Measurements from ENCODE around the gene ARFGEF3. TPM values are rescaled to one million over a fixed set of nuclear protein-coding genes. Genes with fewer than 3 reads are reported as not detected.

ARFGEF3 gene
- total and polyA plus RNA-seq, 4 donors: 0.06 to 0.33 (median 0.16) TPM

DNA sequence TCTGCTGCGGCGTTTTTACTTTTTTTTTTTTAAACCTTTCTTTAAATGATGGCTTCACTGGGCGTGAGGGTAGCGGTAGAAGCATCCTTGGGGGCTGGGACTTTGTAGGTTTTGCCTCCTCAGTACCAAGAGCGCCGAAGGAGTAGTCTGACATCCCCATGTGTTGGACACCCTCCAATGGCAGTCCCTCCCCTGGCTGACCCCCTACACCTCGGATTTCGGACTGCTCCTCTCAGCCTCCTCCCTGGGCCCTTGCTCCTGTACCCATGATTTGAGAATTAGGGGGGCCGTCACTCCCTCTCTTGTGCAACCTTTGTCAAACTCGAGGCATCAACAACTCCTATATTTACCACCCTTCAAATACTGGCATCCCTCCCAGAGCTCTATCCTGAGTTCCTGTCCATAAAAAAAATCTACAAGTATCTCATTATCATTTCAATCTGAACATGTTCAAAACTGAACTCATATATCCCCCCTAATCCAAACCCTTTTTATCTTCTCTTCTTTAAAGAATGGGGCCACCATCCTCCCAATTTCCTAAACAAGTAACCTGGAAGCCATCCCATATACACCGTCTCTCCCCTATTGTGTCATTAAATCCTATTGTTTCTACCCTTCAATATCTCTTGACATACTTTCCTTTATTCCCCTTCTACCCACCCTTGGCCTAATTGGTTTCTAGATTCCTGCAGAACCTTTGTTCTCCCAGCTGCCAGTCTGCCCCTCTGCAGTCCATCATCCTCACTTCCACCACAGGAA is 1.2 kb upstream of the ARFGEF3 start:
- no peak overlapping the region for H3K4me3 ChIP-seq (ENCODE audit: low read depth in 1 of 3, low read length in 3 of 3)
- 75% methylated on average over 11 of the region's 11 CpGs for WGBS
- no peak for TF ChIP-seq FOXA2 (IDR thresholded peaks at IDR 0.05)
- DNase-seq (ENCODE audit: low spot score): no peak
- H3K27me3 ChIP-seq (ENCODE audit: control insufficient read depth in 4 of 4, insufficient read depth in 4 of 4, low read length in 3 of 4): peaks cover 2 to 13% (median 4%) of the 10 kb centered on the region in 4 donors
- no peak overlapping the region for H3K9ac ChIP-seq (ENCODE audit: low read depth in 1 of 2, low read length in 2 of 2)
- H3K4me1 ChIP-seq (ENCODE audit: control insufficient read depth in 4 of 4, insufficient read depth in 4 of 4, low read length in 3 of 4): peaks cover 4 to 15% (median 11%) of the 10 kb centered on the region in 4 donors
- H3K27ac ChIP-seq (ENCODE audit: low read depth in 1 of 2, low read length in 2 of 2): no peak overlapping the region
- no peaks in the 10 kb centered on the region for H3K9me3 ChIP-seq (ENCODE audit: control insufficient read depth in 4 of 4, low read length in 3 of 4)
- no peaks in the 10 kb centered on the region for H3K36me3 ChIP-seq (ENCODE audit: control insufficient read depth in 4 of 4, insufficient read depth in 3 of 4, low read depth in 1 of 4, low read length in 3 of 4)

DNA sequence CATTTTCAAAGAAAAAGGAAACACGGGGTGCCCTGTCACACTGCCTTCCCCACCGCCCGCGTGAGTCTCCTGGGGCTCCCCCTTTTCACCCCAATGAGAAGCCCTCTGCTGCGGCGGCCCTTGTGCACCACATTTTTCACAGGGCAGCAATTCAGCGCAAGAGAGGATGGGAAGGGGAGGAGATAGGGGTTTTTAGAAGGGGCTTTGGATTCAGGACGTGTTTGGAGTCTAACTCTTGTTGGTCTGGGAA is 726 bp upstream of the ARFGEF3 start:
- H3K36me3 ChIP-seq (ENCODE audit: control insufficient read depth in 4 of 4, insufficient read depth in 3 of 4, low read depth in 1 of 4, low read length in 3 of 4): no peaks in the 10 kb centered on the region
- TF ChIP-seq EGR1 (IDR thresholded peaks at IDR 0.05; ENCODE audit: low read depth in 2 of 2) (no peak), RXRA (IDR thresholded peaks at IDR 0.05) (no peak), HNF4G (IDR thresholded peaks at IDR 0.05) (no peak), TAF1 (conservative IDR thresholded peaks at IDR 0.05) (no peak), HNF4A (conservative IDR thresholded peaks at IDR 0.05) (no peak), NR2F2 (IDR thresholded peaks at IDR 0.05) (no peak), FOXA1 (IDR thresholded peaks at IDR 0.05) (no peak), JUND (IDR thresholded peaks at IDR 0.05) (no peak), YY1 (IDR thresholded peaks at IDR 0.05) (no peak), GABPA (IDR thresholded peaks at IDR 0.05 in 1 of 2, conservative IDR thresholded peaks at IDR 0.05 in 1 of 2) (no peak), SP1 (IDR thresholded peaks at IDR 0.05) (no peak)
- TF ChIP-seq, protein P1, sequence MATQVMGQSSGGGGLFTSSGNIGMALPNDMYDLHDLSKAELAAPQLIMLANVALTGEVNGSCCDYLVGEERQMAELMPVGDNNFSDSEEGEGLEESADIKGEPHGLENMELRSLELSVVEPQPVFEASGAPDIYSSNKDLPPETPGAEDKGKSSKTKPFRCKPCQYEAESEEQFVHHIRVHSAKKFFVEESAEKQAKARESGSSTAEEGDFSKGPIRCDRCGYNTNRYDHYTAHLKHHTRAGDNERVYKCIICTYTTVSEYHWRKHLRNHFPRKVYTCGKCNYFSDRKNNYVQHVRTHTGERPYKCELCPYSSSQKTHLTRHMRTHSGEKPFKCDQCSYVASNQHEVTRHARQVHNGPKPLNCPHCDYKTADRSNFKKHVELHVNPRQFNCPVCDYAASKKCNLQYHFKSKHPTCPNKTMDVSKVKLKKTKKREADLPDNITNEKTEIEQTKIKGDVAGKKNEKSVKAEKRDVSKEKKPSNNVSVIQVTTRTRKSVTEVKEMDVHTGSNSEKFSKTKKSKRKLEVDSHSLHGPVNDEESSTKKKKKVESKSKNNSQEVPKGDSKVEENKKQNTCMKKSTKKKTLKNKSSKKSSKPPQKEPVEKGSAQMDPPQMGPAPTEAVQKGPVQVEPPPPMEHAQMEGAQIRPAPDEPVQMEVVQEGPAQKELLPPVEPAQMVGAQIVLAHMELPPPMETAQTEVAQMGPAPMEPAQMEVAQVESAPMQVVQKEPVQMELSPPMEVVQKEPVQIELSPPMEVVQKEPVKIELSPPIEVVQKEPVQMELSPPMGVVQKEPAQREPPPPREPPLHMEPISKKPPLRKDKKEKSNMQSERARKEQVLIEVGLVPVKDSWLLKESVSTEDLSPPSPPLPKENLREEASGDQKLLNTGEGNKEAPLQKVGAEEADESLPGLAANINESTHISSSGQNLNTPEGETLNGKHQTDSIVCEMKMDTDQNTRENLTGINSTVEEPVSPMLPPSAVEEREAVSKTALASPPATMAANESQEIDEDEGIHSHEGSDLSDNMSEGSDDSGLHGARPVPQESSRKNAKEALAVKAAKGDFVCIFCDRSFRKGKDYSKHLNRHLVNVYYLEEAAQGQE (IDR thresholded peaks at IDR 0.05): no peak
- TF ChIP-seq, protein P2, sequence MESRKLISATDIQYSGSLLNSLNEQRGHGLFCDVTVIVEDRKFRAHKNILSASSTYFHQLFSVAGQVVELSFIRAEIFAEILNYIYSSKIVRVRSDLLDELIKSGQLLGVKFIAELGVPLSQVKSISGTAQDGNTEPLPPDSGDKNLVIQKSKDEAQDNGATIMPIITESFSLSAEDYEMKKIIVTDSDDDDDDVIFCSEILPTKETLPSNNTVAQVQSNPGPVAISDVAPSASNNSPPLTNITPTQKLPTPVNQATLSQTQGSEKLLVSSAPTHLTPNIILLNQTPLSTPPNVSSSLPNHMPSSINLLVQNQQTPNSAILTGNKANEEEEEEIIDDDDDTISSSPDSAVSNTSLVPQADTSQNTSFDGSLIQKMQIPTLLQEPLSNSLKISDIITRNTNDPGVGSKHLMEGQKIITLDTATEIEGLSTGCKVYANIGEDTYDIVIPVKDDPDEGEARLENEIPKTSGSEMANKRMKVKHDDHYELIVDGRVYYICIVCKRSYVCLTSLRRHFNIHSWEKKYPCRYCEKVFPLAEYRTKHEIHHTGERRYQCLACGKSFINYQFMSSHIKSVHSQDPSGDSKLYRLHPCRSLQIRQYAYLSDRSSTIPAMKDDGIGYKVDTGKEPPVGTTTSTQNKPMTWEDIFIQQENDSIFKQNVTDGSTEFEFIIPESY (IDR thresholded peaks at IDR 0.05): no peak
- TF ChIP-seq, protein P3, sequence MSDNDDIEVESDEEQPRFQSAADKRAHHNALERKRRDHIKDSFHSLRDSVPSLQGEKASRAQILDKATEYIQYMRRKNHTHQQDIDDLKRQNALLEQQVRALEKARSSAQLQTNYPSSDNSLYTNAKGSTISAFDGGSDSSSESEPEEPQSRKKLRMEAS (IDR thresholded peaks at IDR 0.05): no peak
- TF ChIP-seq, protein P4, sequence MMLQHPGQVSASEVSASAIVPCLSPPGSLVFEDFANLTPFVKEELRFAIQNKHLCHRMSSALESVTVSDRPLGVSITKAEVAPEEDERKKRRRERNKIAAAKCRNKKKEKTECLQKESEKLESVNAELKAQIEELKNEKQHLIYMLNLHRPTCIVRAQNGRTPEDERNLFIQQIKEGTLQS (IDR thresholded peaks at IDR 0.05): no peak
- TF ChIP-seq, protein P5, sequence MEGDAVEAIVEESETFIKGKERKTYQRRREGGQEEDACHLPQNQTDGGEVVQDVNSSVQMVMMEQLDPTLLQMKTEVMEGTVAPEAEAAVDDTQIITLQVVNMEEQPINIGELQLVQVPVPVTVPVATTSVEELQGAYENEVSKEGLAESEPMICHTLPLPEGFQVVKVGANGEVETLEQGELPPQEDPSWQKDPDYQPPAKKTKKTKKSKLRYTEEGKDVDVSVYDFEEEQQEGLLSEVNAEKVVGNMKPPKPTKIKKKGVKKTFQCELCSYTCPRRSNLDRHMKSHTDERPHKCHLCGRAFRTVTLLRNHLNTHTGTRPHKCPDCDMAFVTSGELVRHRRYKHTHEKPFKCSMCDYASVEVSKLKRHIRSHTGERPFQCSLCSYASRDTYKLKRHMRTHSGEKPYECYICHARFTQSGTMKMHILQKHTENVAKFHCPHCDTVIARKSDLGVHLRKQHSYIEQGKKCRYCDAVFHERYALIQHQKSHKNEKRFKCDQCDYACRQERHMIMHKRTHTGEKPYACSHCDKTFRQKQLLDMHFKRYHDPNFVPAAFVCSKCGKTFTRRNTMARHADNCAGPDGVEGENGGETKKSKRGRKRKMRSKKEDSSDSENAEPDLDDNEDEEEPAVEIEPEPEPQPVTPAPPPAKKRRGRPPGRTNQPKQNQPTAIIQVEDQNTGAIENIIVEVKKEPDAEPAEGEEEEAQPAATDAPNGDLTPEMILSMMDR (IDR thresholded peaks at IDR 0.05; ENCODE audit: low read depth, low read length, missing input control): no peak
- H3K9me3 ChIP-seq (ENCODE audit: control insufficient read depth in 4 of 4, low read length in 3 of 4): no peaks in the 10 kb centered on the region
- no peak overlapping the region for H3K9ac ChIP-seq (ENCODE audit: low read depth in 1 of 2, low read length in 2 of 2)
- WGBS: 24% methylated on average over 8 of the region's 8 CpGs
- no peak for DNase-seq (ENCODE audit: low spot score)
- H3K27me3 ChIP-seq (ENCODE audit: control insufficient read depth in 4 of 4, insufficient read depth in 4 of 4, low read length in 3 of 4): peaks cover 2 to 13% (median 4%) of the 10 kb centered on the region in 4 donors
- peaks cover 4 to 15% (median 11%) of the 10 kb centered on the region in 4 donors for H3K4me1 ChIP-seq (ENCODE audit: control insufficient read depth in 4 of 4, insufficient read depth in 4 of 4, low read length in 3 of 4)
- H3K27ac ChIP-seq (ENCODE audit: low read depth in 1 of 2, low read length in 2 of 2): no peak overlapping the region
- H3K4me3 ChIP-seq (ENCODE audit: low read depth in 1 of 3, low read length in 3 of 3): peak overlapping the region in 1 of 3 donors; percentile 69
